ENCODE measurements around the gene DGKH.
"Not testable (repeated sequence)": the region's sequence is repeated elsewhere in the genome, so short reads cannot be mapped to it uniquely, and the experiment has no call there.

Gene DGKH

GRCh38 chr13:42073683-42074082 is 25.2 kb downstream of the DGKH start:
- DNase-seq: no peak

DNA sequence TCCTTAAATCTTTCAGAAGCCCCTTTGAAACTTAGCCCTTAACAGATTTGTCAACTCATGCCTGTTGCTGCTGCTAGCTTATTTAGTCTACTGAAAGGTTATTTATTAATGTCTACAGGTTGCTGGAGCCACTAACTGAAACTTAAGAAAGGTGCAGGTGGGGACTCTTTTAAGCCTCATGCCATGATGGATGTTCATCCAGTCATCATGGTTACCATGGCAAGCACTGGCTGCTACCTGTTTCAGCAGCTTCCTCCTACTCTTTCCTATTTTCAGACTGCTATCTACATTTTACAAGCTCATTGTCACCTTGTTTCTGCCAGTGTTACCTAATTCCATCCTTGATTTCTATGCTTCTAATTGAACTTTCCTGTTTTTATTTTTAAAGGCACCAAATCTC is 27.1 kb downstream of the DGKH start:
- DNase-seq: no peak

DNA sequence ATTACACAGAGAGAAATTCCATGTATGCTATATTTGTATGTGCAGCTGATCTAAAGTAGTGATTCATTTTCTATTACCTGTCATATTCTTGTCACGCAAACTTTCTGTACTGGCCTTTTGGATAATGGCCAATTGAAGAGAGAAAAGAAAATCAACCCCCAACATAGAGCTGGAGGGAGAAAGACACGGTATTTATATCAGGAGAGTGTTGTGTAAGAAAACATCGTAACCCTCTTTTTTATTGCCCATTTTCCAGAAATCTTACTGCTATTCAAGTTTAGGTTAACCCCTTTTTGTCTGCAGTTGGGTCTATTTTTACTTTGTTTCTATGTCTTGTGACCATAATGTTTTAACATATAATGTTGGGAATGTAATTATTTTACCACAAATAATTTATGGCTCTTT is 27.9 kb downstream of the DGKH start:
- no peak for DNase-seq

GRCh38 chr13:42078128-42078808 is 29.8 kb downstream of the DGKH start:
- DNase-seq: no peak

GRCh38 chr13:42083138-42083770 is 34.8 kb downstream of the DGKH start:
- no peak for DNase-seq

GRCh38 chr13:42084722-42085121 is 36.3 kb downstream of the DGKH start:
- no peak for DNase-seq

GRCh38 chr13:42086582-42086981 is 38.1 kb downstream of the DGKH start:
- DNase-seq: no peak

DNA sequence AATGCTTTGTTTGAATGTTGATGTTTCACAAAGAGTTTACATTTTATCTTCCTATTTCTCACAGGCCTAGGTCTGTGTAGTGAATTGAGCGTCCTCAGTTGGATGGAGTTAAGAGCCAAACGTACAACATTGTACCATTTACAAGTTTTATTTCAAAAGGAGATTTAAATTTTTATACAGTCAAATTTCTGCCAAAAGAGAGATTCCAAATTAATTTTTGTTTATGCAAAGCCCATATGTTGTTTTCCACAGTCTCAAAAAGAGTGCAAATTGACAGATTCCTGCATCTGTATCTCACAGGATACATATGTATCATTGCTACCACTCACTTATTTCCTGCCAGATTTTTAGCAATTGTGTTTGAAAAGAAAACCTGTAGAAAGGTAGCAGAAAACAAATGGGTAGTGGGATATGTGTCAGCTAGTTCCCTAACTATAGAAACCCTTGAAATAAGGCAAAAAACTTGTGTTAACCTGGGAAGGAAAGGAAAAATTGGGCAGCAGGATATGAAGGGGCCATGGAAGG is 46.1 kb downstream of the DGKH start:
- no peak for DNase-seq

- not testable (repeated sequence) for DNase-seq
Observed at GRCh38 chr13:42096222-42096621, 47.8 kb downstream of the DGKH start.

GRCh38 chr13:42099962-42100675 is 51.7 kb downstream of the DGKH start:
- no peak for DNase-seq

- DNase-seq: no peak
Observed at GRCh38 chr13:42100960-42101359, 52.5 kb downstream of the DGKH start.

GRCh38 chr13:42101821-42102585 is 53.6 kb downstream of the DGKH start:
- DNase-seq: no peak

DNA sequence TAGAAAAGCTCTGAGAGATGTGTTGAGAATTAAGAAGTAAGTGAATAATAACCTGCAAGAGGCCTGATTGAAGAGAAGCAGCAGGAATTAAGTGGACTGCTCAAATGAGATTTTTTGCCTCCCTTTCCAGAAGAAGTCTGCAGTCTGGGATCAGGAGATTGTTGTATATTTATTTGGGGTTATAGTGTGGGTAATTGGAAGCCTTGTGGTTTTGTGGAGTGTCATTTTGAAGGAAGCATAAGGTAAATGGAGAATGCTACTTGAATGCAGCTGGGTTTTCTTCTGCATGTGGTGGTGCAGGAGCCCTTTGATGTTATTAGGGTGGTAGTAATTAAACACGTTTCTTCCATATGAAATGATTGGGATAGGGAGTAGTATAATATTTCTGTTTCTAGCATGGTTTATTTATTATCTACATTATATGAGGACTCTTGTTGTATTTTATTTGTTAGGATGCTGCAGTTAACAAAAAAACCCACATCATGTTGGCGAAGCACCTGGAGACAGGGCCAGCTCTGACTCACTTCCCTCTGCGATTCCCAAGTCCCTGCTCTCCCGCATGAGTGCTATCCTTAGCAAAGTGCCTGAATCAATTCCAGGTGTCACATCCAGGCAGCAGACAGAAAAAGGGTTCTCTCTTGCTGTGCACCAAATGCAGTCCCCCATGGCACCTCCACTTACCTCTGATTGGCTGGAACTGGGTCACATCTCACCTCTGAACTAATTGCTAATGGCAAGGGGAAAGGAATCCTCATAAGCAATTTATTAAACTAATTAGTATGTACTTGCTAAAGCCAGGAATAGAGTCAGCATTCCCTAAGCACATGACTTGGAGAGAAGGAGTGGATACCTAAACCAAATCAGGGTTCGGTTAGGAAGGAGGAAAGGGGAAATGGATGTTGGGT is 54.8 kb downstream of the DGKH start:
- DNase-seq: no peak

- DNase-seq: no peak
Observed at GRCh38 chr13:42106998-42107397, 58.5 kb downstream of the DGKH start.

DNA sequence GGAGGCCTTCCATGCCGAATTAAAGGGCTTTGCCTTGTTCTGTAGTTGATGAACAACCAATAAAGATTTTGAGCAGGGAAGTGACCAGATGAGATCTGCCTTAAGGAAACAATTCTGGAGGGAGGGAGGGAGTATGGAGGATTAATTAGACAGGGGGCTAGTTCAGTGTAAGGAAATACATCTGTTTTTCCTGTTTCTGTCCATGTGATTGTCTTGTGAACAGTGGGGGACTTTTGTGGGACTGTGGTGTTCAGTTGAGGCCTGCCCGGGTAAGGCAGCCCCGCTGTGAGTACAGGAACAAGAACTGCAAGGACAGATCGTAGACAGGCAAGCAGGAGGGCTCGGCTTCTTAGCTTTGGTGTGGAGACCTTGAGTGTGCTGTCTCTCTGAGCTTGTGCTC is 59.0 kb downstream of the DGKH start:
- no peak for DNase-seq

DNA sequence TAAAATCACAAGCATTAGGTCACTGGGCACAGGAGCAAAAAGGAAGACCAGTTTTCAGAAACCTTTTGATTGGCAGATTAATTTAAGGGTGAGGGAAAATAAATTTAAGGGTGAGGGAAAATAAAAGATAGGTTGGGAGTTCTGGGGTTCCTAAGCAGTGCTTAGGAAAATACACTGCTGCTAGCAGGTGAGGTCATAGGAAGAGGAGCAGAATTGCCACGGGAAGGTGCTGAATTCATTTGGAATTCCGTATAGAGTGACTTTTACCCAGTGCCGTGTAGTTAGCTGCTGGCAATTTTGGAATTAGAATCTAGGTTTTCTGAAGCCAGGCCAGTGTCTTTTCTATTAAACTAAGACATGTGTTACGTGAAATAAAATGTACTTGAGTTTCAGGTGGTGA is 59.8 kb downstream of the DGKH start:
- no peak for DNase-seq

GRCh38 chr13:42109957-42110356 is 61.5 kb downstream of the DGKH start:
- no peak for DNase-seq

DNA sequence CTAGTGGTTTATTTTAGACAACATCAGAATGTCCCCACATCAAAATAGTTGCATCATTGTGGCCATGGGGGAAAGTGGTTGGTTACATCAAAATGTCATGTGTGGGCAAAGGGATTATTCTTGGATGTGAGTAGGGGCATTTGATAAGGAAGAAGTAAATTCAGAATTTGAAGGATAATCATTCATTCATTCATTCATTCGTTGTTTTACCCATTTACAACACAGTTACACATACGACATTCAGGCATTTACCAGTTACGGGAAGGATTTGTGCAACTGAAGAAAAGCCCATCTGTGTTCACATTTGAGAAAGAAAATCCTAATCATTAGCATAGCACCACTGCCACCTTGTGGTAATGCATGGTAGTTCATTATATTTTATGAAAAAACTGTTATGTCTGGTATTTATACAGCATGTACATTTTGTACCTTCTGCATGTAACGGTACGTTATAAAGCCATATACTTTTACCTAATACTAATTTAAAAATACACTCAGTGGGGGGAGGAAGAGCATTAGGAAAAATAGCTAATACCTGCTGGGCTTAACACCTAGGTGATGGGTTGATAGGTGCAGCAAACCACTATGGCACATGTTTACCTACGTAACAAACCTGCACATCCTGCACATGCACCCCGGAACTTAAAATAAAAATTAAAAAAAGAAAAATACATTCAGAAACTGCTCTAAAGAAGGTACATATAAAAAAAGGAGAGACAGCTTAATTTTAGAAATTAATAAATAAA is 62.1 kb downstream of the DGKH start:
- DNase-seq: peak; percentile 29

DNA sequence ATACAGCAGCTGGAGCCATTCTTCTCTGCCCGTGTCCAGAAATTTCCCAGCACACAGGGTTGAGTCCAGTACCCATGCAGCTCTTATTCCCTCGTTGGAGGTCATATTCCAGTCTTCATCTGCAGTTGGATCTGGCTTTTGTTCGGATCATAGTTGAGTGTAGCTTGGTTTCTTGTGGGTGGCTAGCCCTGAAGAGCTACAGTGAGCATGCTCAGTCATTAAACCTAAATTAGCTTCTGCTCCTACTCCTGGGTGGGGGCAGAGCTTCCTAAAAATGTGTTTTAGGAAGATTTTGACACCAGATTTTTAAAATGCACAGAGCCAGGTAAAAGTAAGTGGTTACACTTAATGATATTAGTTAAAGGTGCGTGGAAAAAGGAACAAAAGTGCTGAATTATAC is 64.4 kb downstream of the DGKH start:
- no peak for DNase-seq

- DNase-seq: peak; percentile 60
Observed at GRCh38 chr13:42113478-42113877, 65.0 kb downstream of the DGKH start.

DNA sequence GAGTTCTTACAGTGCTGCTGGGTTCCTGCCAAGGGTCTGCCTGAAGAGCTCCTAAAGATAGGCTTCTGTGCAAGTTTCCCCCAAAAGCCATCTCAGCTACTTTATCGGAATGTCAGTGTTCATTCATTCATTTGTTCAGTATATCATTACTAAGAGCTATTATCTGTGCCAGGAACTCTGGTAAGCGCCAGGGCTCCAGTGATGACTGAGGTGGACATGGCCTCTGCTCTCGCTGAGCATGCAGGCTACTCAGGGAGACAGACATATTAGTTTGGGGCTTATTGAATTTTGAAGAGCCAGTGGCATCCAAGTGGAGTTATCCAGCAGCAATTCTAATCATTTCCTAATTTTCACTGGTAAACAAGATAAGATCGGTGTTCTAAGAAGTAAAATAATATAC is 65.8 kb downstream of the DGKH start:
- DNase-seq: no peak

All from NCI-H524 treated with DMSO at 0.1 percent for 48 hours (cell line).